ENCODE results near the gene LRRC32.
"Not testable (repeated sequence)": the region's sequence is repeated elsewhere in the genome, so short reads cannot be mapped to it uniquely, and the experiment has no call there.

Gene LRRC32

DNA sequence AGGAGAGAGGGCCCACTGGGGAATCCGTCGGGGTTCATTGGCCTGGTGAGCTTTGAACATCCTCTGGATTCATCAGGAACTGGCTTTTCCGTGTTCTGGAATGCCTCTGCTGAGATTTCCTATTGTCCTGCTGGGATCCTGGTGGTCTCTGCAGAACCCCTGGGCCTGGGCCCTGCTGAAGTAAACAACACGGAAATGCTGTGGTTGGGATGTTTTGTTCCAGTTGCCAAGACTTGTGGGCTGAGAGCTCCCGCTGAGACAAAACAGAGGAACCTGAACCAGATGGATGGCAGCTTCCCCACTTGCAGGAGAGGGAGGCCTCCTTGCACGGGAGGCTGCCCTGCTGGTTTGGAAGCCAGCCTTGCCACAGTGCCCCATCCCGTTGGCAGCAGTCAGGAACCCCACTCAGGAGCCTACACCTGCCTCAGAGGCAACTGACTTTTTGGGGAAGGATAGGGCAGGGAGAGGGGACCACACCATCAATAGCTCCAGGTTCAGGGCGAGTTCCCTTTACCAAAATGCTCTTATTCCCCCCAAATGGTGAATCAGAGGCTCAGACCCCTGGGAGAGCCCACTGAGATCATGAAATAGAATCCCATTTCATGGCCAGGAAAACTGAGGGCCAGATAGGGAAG, 60.7 kb downstream of the LRRC32 start:
- no peak for DNase-seq

DNA sequence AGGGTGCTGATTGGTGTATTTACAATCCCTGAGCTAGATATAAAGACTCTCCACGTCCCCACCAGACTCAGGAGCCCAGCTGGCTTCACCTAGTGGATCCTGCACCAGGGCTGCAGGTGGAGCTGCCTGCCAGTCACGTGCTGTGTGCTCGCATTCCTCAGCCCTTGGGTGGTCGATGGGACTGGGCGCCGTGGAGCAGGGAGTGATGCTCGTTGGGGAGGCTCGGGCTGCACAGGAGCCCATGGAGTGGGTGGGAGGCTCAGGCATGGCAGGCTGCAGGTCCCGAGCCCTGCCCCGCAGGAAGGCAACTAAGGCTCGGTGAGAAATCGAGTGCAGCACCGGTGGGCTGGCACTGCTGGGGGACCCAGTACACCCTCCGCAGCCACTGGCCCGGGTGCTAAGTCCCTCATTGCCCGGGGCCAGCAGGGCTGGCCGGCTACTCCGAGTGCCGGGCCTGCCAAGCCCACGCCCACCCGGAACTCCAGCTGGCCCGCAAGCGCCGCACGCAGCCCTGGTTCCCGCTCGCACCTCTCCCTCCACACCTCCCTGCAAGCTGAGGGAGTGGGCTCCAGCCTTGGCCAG, 61.6 kb downstream of the LRRC32 start:
- DNase-seq = not testable (repeated sequence)

DNA sequence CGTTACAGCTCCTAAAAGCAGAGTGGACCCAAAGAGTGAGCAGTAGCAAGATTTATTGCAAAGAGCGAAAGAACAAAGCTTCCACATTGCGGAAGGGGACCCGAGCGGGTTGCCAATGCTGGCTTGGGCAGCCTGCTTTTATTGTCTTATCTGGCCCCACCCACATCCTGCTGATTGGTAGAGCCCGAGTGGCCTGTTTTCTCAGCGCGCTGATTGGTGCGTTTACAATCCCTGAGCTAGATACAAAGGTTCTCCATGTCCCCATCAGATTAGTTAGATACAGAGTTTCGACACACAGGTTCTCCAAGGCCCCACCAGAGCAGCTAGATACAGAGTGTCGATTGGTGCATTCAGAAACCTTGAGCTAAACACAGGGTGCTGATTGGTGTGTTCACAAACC, 62.3 kb downstream of the LRRC32 start:
- DNase-seq = not testable (repeated sequence)

Measured in NCI-H1092 treated with DMSO at 0.1 percent for 48 hours (cell line).